HUES64 (cell line): ENCODE results near the gene APOD.
"Not testable (repeated sequence)": the region's sequence is repeated elsewhere in the genome, so short reads cannot be mapped to it uniquely, and the experiment has no call there.

ENCODE experiments used
- H3K27ac ChIP-seq: 2 replicates; pipeline ENCODE4 v1.7.0; 2013; ENCODE audit warnings: low read depth, low read length, inconsistent platforms
- H3K27me3 ChIP-seq: 2 replicates; pipeline ENCODE4 v1.6.1; 2013; ENCODE audit warnings: mild to moderate bottlenecking, low read length; ENCODE audit not compliant: insufficient read depth
- H3K36me3 ChIP-seq: 2 replicates; pipeline ENCODE4 v1.6.1; 2013; ENCODE audit warnings: mild to moderate bottlenecking, low read length; ENCODE audit not compliant: insufficient read depth
- H3K4me1 ChIP-seq: 2 replicates; pipeline ENCODE4 v1.6.1; 2013; ENCODE audit warnings: mild to moderate bottlenecking, low read length, moderate library complexity; ENCODE audit not compliant: insufficient read depth
- H3K4me3 ChIP-seq: 2 replicates; pipeline ENCODE4 v1.5.1; 2013; ENCODE audit warnings: mild to moderate bottlenecking, low read length, moderate library complexity
- H3K9ac ChIP-seq: 2 replicates; pipeline ENCODE4 v1.6.1; 2013; ENCODE audit warnings: mild to moderate bottlenecking, low read depth, low read length
- H3K9me3 ChIP-seq: 2 replicates; pipeline ENCODE4 v1.6.1; 2013; ENCODE audit warnings: low read depth, low read length; ENCODE audit not compliant: insufficient read depth
- WGBS: fragments of 150-250, 120-280 bp; methylation state at CpG from one replicate; pipeline ENCODE4 v1.1.7; 2013; ENCODE audit warnings: missing lambda C conversion rate; 5-methylcytosine and 5-hydroxymethylcytosine counted together

The APOD gene

DNA sequence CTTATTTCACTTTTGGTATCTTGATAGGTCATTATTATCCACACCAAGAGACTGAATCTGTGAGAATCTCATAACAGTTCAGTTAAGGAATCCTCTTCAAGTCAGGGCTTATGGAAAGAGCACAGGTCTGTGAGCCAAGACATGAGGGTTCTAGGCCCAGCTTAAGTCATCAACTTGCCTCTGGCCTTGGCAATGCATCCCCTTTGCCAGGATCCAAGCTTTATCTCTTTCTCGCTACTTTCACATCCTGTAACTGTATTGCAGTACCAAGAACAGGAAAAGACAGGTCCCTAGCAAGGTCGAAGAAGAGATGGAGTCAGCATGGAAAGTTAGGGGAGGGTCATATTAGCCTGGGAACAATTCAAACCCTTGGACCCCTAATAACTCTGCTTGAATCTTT is 13.5 kb upstream of the APOD start:
- peaks cover 14% of the 10 kb centered on the region; the same call in 1 of the 2 replicates for H3K9me3 ChIP-seq
- no peaks in the 10 kb centered on the region for H3K27me3 ChIP-seq
- WGBS = 84% methylated on average over 2 of the region's 2 CpGs
- no peak overlapping the region for H3K4me3 ChIP-seq
- H3K36me3 ChIP-seq = no peaks in the 10 kb centered on the region
- H3K27ac ChIP-seq = no peak overlapping the region
- H3K4me1 ChIP-seq = no peaks in the 10 kb centered on the region
- no peak overlapping the region for H3K9ac ChIP-seq

- H3K9me3 ChIP-seq = peaks cover 14% of the 10 kb centered on the region; the same call in 1 of the 2 replicates
- H3K9ac ChIP-seq = no peak overlapping the region
- no peaks in the 10 kb centered on the region for H3K27me3 ChIP-seq
- H3K4me1 ChIP-seq = no peaks in the 10 kb centered on the region
- WGBS = 61% methylated on average over 3 of the region's 3 CpGs
- no peak overlapping the region for H3K27ac ChIP-seq
- no peak overlapping the region for H3K4me3 ChIP-seq
- H3K36me3 ChIP-seq = no peaks in the 10 kb centered on the region
Measured at GRCh38 chr3:195596765-195597171, 13.0 kb upstream of the APOD start.

GRCh38 chr3:195595785-195596531 is 12.2 kb upstream of the APOD start:
- Histone ChIP-seq H3K4me1 (no peaks in the 10 kb centered on the region), H3K4me3 (no peak overlapping the region), H3K9me3 (0 out of 2 replicates have a peak, but pooled peaks cover 8% of the 10 kb centered on the region), H3K36me3 (no peaks in the 10 kb centered on the region), H3K9ac (no peak overlapping the region), H3K27ac (no peak overlapping the region), H3K27me3 (no peaks in the 10 kb centered on the region)
- WGBS = 91% methylated on average over 8 of the region's 8 CpGs

DNA sequence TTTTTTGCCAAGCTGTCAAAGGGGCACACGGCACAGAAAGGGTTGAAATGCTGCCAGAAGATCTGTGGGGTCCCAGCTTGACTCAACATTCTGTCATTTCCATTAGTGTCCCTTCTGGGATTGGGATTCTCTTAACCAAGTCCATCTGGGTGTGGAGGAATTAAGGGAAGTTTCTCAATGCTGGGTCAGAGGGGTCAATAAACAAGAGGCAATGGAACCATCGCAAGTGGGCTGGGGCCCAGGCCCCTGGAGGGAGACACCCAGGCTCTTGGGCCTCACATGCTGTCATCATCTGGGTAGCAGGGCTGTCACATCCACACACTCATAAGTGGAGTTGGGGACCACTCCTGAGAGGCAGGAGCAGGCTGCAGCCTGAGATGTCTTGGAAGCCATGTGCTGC is 8.1 kb upstream of the APOD start:
- no peak overlapping the region for H3K4me3 ChIP-seq
- 0 out of 2 replicates have a peak, but pooled peaks cover 2% of the 10 kb centered on the region for H3K9me3 ChIP-seq
- H3K36me3 ChIP-seq = no peaks in the 10 kb centered on the region
- H3K27me3 ChIP-seq = no peaks in the 10 kb centered on the region
- no peak overlapping the region for H3K9ac ChIP-seq
- WGBS = 100% methylated on average over 2 of the region's 2 CpGs
- H3K4me1 ChIP-seq = no peaks in the 10 kb centered on the region
- no peak overlapping the region for H3K27ac ChIP-seq

- H3K9ac ChIP-seq = no peak overlapping the region
- H3K9me3 ChIP-seq = 0 out of 2 replicates have a peak, but pooled peaks cover 2% of the 10 kb centered on the region
- no peaks in the 10 kb centered on the region for H3K4me1 ChIP-seq
- no peaks in the 10 kb centered on the region for H3K27me3 ChIP-seq
- H3K27ac ChIP-seq = no peak overlapping the region
- WGBS = 85% methylated on average over 6 of the region's 6 CpGs
- H3K36me3 ChIP-seq = no peaks in the 10 kb centered on the region
- H3K4me3 ChIP-seq = no peak overlapping the region
Measured at GRCh38 chr3:195591220-195591619, 7.5 kb upstream of the APOD start.

GRCh38 chr3:195590381-195590780 is 6.6 kb upstream of the APOD start:
- 98% methylated on average over 2 of the region's 2 CpGs for WGBS
- H3K36me3 ChIP-seq, H3K9me3 ChIP-seq, H3K27me3 ChIP-seq, H3K9ac ChIP-seq, H3K4me1 ChIP-seq, H3K27ac ChIP-seq, H3K4me3 ChIP-seq: not testable (repeated sequence)

GRCh38 chr3:195589796-195590195 is 6.1 kb upstream of the APOD start:
- H3K4me3 ChIP-seq, H3K9me3 ChIP-seq, H3K27ac ChIP-seq, H3K27me3 ChIP-seq, H3K36me3 ChIP-seq, H3K9ac ChIP-seq, H3K4me1 ChIP-seq: not testable (repeated sequence)
- WGBS = 75% methylated on average over 6 of the region's 6 CpGs

DNA sequence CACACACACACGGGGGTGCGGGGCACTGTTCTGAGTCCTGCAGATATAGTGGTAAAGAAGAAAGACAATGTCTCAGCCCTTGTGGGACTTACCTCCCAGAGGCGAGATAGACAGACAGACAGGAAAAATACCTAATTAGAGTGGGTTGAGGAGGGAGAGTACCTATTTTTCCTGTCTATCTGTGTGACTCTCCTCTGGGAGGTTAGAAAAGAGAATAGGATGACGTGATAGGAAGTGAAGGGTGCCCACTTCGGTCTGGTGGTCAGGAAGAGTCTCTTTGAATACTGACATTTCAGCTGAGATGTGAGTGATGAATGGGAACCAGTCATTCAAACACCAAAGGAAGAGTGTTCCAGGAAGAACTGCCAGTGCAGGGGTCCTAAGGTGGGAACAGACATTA is 4.1 kb upstream of the APOD start:
- no peaks in the 10 kb centered on the region for H3K36me3 ChIP-seq
- H3K9ac ChIP-seq = no peak overlapping the region
- H3K27me3 ChIP-seq = no peaks in the 10 kb centered on the region
- no peak overlapping the region for H3K27ac ChIP-seq
- 0 out of 2 replicates have a peak, but pooled peaks cover 2% of the 10 kb centered on the region for H3K9me3 ChIP-seq
- H3K4me1 ChIP-seq = no peaks in the 10 kb centered on the region
- 86% methylated on average over 5 of the region's 5 CpGs for WGBS
- H3K4me3 ChIP-seq = no peak overlapping the region

DNA sequence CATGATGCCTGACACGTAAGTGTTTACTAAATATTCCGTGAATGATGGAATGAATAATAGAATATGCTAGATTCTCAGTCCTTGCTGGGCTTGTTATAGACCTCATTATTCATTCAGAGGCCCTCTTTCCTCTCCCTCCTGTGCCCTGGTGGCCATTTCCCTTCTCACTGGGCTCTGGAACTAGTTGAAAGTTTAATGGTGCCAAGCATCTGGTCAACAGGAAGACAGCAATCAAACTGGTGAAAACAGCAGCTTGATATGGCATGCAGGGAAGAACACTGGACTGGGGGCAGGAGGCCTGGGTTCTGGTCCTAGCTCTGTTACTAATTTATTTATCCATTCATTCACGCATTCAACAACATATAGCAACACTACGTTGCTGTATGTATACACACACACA is 3.7 kb upstream of the APOD start:
- Histone ChIP-seq H3K27ac (no peak overlapping the region), H3K27me3 (no peaks in the 10 kb centered on the region), H3K9me3 (0 out of 2 replicates have a peak, but pooled peaks cover 2% of the 10 kb centered on the region), H3K36me3 (no peaks in the 10 kb centered on the region), H3K9ac (no peak overlapping the region), H3K4me3 (no peak overlapping the region), H3K4me1 (no peaks in the 10 kb centered on the region)
- 96% methylated on average over 4 of the region's 4 CpGs for WGBS

DNA sequence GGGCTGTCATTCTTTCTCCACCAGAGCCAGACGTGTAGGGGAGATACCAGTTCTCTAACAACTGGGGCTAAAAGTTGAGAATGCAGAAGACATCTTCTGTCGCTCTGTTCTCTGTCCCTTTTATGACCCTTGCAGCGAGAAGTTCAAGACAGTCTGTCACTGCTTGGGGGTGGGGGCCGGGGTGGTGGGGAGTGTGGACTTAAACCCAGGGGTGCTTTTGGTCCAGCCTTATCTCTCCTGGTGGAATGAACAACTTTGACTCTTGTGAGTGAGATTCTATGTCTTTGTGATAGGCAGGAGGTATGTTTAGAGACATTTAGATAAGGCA is 767 bp upstream of the APOD start:
- H3K9ac ChIP-seq = no peak overlapping the region
- H3K27ac ChIP-seq = no peak overlapping the region
- WGBS = 84% methylated on average over 4 of the region's 4 CpGs
- no peaks in the 10 kb centered on the region for H3K36me3 ChIP-seq
- H3K27me3 ChIP-seq = no peaks in the 10 kb centered on the region
- H3K4me1 ChIP-seq = no peaks in the 10 kb centered on the region
- H3K9me3 ChIP-seq = 0 out of 2 replicates have a peak, but pooled peaks cover 2% of the 10 kb centered on the region
- H3K4me3 ChIP-seq = no peak overlapping the region

- H3K27me3 ChIP-seq = no peaks in the 10 kb centered on the region
- H3K9ac ChIP-seq = no peak overlapping the region
- H3K4me3 ChIP-seq = no peak overlapping the region
- no peaks in the 10 kb centered on the region for H3K9me3 ChIP-seq
- no peaks in the 10 kb centered on the region for H3K36me3 ChIP-seq
- H3K27ac ChIP-seq = no peak overlapping the region
- no peaks in the 10 kb centered on the region for H3K4me1 ChIP-seq
- WGBS = 75% methylated on average over 9 of the region's 9 CpGs
Measured at GRCh38 chr3:195582947-195583346, 793 bp downstream of the APOD start.
